Transverse colon (tissue), 4 donors: ENCODE measurements around the gene CCDC12.

Experiments used
- CTCF ChIP-seq, 5 experiments: fragments of 200-600 bp in 3 of 5; fragments of 450-650 bp in 2 of 5; sonication (generic) in 3 of 5; IDR thresholded peaks; 1 replicate in 2 of 5; 2 replicates in 3 of 5; pipeline ENCODE4 v1.5.1; 2016 to 2017; ENCODE audit warnings: antibody characterized with exemption in 5 of 5, inconsistent platforms in 3 of 5, mild to moderate bottlenecking in 2 of 5, moderate library complexity in 1 of 5
- POLR2AphosphoS5 ChIP-seq, 3 donors: sonication (generic); formaldehyde crosslinking; IDR thresholded peaks; one replicate each; pipeline ENCODE4 v1.6.1; 2016; ENCODE audit warnings: antibody characterized with exemption in 3 of 3

GRCh38 chr3:46986782-46987310 lies 10.3 kb upstream of the CCDC12 start:
- no peak for TF ChIP-seq CTCF (IDR thresholded peaks at IDR 0.05)
- TF ChIP-seq POLR2AphosphoS5 (IDR thresholded peaks at IDR 0.05) = no peak
